ENCODE measurements around the gene LY6G6F.
A peak's percentile ranks its signal among the peaks of the same experiment; 100 is the strongest.

Gene LY6G6F

GRCh38 chr6:31732029-31732428 lies 25.4 kb downstream of the LY6G6F start:
- no peak for DNase-seq (ENCODE audit: low read depth)
- no peak overlapping the region for H3K4me3 ChIP-seq (ENCODE audit: low read depth, low read length)
- TF ChIP-seq CTCF (IDR thresholded peaks at IDR 0.05; ENCODE audit: insufficient read depth, low read depth, low read length, missing control alignments): no peak

- no peak for DNase-seq (ENCODE audit: low read depth)
- no peak overlapping the region for H3K4me3 ChIP-seq (ENCODE audit: low read depth, low read length)
- no peak for TF ChIP-seq CTCF (IDR thresholded peaks at IDR 0.05; ENCODE audit: insufficient read depth, low read depth, low read length, missing control alignments)
Observed at GRCh38 chr6:31733734-31734133, 27.1 kb downstream of the LY6G6F start.

- no peak for TF ChIP-seq CTCF (IDR thresholded peaks at IDR 0.05; ENCODE audit: insufficient read depth, low read depth, low read length, missing control alignments)
- DNase-seq (ENCODE audit: low read depth): no peak
Observed at GRCh38 chr6:31734247-31734820, 27.7 kb downstream of the LY6G6F start.

GRCh38 chr6:31734821-31735406 lies 28.2 kb downstream of the LY6G6F start:
- TF ChIP-seq CTCF (IDR thresholded peaks at IDR 0.05; ENCODE audit: insufficient read depth, low read depth, low read length, missing control alignments): no peak
- peak; percentile 88 for DNase-seq (ENCODE audit: low read depth)
- peak overlapping the region; percentile 97 for H3K4me3 ChIP-seq (ENCODE audit: low read depth, low read length)

More at GRCh38 chr6:31734247-31734820, 27.7 kb downstream of the LY6G6F start:
- peak overlapping the region; percentile 97 for H3K4me3 ChIP-seq (ENCODE audit: low read depth, low read length)

GRCh38 chr6:31736021-31736767 lies 29.5 kb downstream of the LY6G6F start, which contains the start of gene CLIC1:
CLIC1 (minus strand) TSS chr6:31736530; CDS start chr6:31736300, 230 bp downstream.
- TF ChIP-seq CTCF (IDR thresholded peaks at IDR 0.05; ENCODE audit: insufficient read depth, low read depth, low read length, missing control alignments): no peak
- peak; percentile 89 for DNase-seq (ENCODE audit: low read depth)
- H3K4me3 ChIP-seq (ENCODE audit: low read depth, low read length): peak within 1 kb of the TSS; percentile 97

- no peak for TF ChIP-seq CTCF (IDR thresholded peaks at IDR 0.05; ENCODE audit: insufficient read depth, low read depth, low read length, missing control alignments)
Observed at GRCh38 chr6:31736768-31737314, 30.2 kb downstream of the LY6G6F start.

More at GRCh38 chr6:31736768-31737314, 30.2 kb downstream of the LY6G6F start:
- H3K4me3 ChIP-seq (ENCODE audit: low read depth, low read length): peak overlapping the region; percentile 97
- no peak for DNase-seq (ENCODE audit: low read depth)
